Measurements from ENCODE around the gene NAT8.
A peak's percentile ranks its signal among the peaks of the same experiment; 100 is the strongest.
"Not testable (repeated sequence)": the region's sequence is repeated elsewhere in the genome, so short reads cannot be mapped to it uniquely, and the experiment has no call there.

The NAT8 gene, protein sequence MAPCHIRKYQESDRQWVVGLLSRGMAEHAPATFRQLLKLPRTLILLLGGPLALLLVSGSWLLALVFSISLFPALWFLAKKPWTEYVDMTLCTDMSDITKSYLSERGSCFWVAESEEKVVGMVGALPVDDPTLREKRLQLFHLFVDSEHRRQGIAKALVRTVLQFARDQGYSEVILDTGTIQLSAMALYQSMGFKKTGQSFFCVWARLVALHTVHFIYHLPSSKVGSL

GRCh38 chr2:73642338-73643018 is at the start of gene NAT8:
Gene NAT8 (minus strand): TSS chr2:73642422. CDS start chr2:73641628, 794 bp downstream.
- H3K36me3 Mint-ChIP-seq, result peaks cover 2% of the 10 kb centered on the region
- H3K9me3 Mint-ChIP-seq, result peaks cover 1% of the 10 kb centered on the region
- DNase-seq (ENCODE audit: low spot score in 2 of 2), result no peak

GRCh38 chr2:73690372-73691088 is 48.3 kb upstream of the NAT8 start:
- not testable (repeated sequence) for H3K4me3 Mint-ChIP-seq, H3K36me3 Mint-ChIP-seq, H3K27me3 Mint-ChIP-seq, H3K27ac Mint-ChIP-seq, H3K4me1 Mint-ChIP-seq, H3K9me3 Mint-ChIP-seq
- DNase-seq (ENCODE audit: low spot score in 2 of 2) (peak in 1 of 2 donors; percentile 7), ATAC-seq (ENCODE audit: low read depth) (peak; percentile 73)

More at GRCh38 chr2:73642338-73643018, at the start of gene NAT8:
- no peaks in the 10 kb centered on the region for H3K4me1 Mint-ChIP-seq
- ATAC-seq (ENCODE audit: low read depth), result no peak
- H3K27me3 Mint-ChIP-seq, result peaks cover 11% of the 10 kb centered on the region
- H3K4me3 Mint-ChIP-seq, result no peak within 1 kb of the TSS
- H3K27ac Mint-ChIP-seq, result no peak within 1 kb of the TSS

- not testable (repeated sequence) for H3K27me3 Mint-ChIP-seq; H3K9me3 Mint-ChIP-seq; H3K27ac Mint-ChIP-seq; DNase-seq (ENCODE audit: low spot score in 2 of 2); H3K4me3 Mint-ChIP-seq; H3K36me3 Mint-ChIP-seq; H3K4me1 Mint-ChIP-seq; ATAC-seq (ENCODE audit: low read depth)
Observed at GRCh38 chr2:73688494-73688893, 46.3 kb upstream of the NAT8 start.

GRCh38 chr2:73685764-73686438 is 43.7 kb upstream of the NAT8 start:
- Mint-ChIP-seq H3K9me3 (peaks cover 4% of the 10 kb centered on the region), H3K27me3 (peaks cover 14% of the 10 kb centered on the region), H3K4me1 (no peaks in the 10 kb centered on the region), H3K27ac (no peak overlapping the region), H3K4me3 (no peak overlapping the region), H3K36me3 (no peaks in the 10 kb centered on the region)
- ATAC-seq (ENCODE audit: low read depth), result no peak
- DNase-seq (ENCODE audit: low spot score in 2 of 2), result no peak

- H3K27ac Mint-ChIP-seq; H3K36me3 Mint-ChIP-seq; H3K4me1 Mint-ChIP-seq; ATAC-seq (ENCODE audit: low read depth); DNase-seq (ENCODE audit: low spot score in 2 of 2); H3K9me3 Mint-ChIP-seq; H3K4me3 Mint-ChIP-seq: not testable (repeated sequence)
- H3K27me3 Mint-ChIP-seq, result peaks cover 14% of the 10 kb centered on the region
Observed at GRCh38 chr2:73684905-73685304, 42.7 kb upstream of the NAT8 start.

- not testable (repeated sequence) for DNase-seq (ENCODE audit: low spot score in 2 of 2); H3K4me3 Mint-ChIP-seq; ATAC-seq (ENCODE audit: low read depth); H3K9me3 Mint-ChIP-seq; H3K36me3 Mint-ChIP-seq; H3K4me1 Mint-ChIP-seq; H3K27ac Mint-ChIP-seq
- H3K27me3 Mint-ChIP-seq, result peaks cover 18% of the 10 kb centered on the region
Observed at GRCh38 chr2:73684325-73684724, 42.1 kb upstream of the NAT8 start.

- not testable (repeated sequence) for H3K4me3 Mint-ChIP-seq; DNase-seq (ENCODE audit: low spot score in 2 of 2); ATAC-seq (ENCODE audit: low read depth); H3K27ac Mint-ChIP-seq; H3K9me3 Mint-ChIP-seq; H3K4me1 Mint-ChIP-seq; H3K36me3 Mint-ChIP-seq
- peaks cover 15% of the 10 kb centered on the region for H3K27me3 Mint-ChIP-seq
Observed at GRCh38 chr2:73679951-73680571, 37.8 kb upstream of the NAT8 start.

- not testable (repeated sequence) for H3K36me3 Mint-ChIP-seq; ATAC-seq (ENCODE audit: low read depth); H3K27ac Mint-ChIP-seq; H3K4me3 Mint-ChIP-seq; H3K4me1 Mint-ChIP-seq; H3K9me3 Mint-ChIP-seq; DNase-seq (ENCODE audit: low spot score in 2 of 2)
- H3K27me3 Mint-ChIP-seq, result peaks cover 15% of the 10 kb centered on the region
Observed at GRCh38 chr2:73679237-73679636, 37.0 kb upstream of the NAT8 start.

DNA sequence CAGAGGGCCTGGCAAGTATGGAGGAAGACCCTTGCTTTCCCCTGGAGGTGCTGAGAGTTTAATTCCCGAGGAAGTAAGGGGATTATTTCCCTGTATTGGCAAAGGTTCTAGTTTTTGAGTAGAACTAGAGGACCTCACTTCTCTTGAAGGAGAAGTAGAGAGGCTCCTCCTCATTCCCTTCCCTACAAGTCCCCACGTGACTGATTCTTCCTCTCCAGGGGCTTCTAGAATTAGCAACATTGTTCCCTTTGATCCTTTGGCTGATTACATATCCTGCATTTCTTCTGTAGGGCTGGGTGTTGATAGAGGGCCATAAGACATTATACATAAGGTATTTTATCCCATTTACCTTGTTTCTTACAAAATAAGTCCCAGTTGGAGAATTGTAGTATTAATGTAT is 35.8 kb upstream of the NAT8 start:
- not testable (repeated sequence) for H3K4me1 Mint-ChIP-seq; H3K27ac Mint-ChIP-seq; H3K36me3 Mint-ChIP-seq; ATAC-seq (ENCODE audit: low read depth); H3K4me3 Mint-ChIP-seq; H3K9me3 Mint-ChIP-seq; H3K27me3 Mint-ChIP-seq; DNase-seq (ENCODE audit: low spot score in 2 of 2)

GRCh38 chr2:73676211-73676610 is 34.0 kb upstream of the NAT8 start:
- H3K4me3 Mint-ChIP-seq, H3K9me3 Mint-ChIP-seq, H3K4me1 Mint-ChIP-seq: not testable (repeated sequence)

GRCh38 chr2:73674696-73675157 is 32.5 kb upstream of the NAT8 start:
- DNase-seq (ENCODE audit: low spot score in 2 of 2); H3K9me3 Mint-ChIP-seq; H3K4me3 Mint-ChIP-seq; H3K36me3 Mint-ChIP-seq; H3K4me1 Mint-ChIP-seq; H3K27ac Mint-ChIP-seq; ATAC-seq (ENCODE audit: low read depth): not testable (repeated sequence)
- peaks cover 12% of the 10 kb centered on the region for H3K27me3 Mint-ChIP-seq

More at GRCh38 chr2:73676211-73676610, 34.0 kb upstream of the NAT8 start:
- H3K27me3 Mint-ChIP-seq, result peaks cover 12% of the 10 kb centered on the region
- ATAC-seq (ENCODE audit: low read depth); DNase-seq (ENCODE audit: low spot score in 2 of 2); H3K36me3 Mint-ChIP-seq; H3K27ac Mint-ChIP-seq: not testable (repeated sequence)

- peaks cover 12% of the 10 kb centered on the region for H3K27me3 Mint-ChIP-seq
- not testable (repeated sequence) for DNase-seq (ENCODE audit: low spot score in 2 of 2)
Observed at GRCh38 chr2:73669976-73670375, 27.8 kb upstream of the NAT8 start.

DNA sequence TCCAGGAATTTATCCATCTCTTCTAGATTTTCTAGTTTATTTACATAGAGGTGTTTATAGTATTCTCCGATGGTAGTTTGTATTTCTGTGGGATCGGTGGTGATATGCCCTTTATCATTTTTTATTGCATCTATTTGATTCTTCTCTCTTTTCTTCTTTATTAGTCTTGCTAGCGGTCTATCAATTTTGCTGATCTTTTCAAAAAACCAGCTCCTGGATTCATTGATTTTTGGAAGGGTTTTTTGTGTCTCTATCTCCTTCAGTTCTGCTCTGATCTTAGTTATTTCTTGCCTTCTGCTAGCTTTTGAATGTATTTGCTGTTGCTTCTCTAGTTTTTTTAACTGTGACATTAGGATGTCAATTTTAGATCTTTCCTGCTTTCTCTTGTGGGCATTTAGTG is 25.0 kb upstream of the NAT8 start:
- DNase-seq (ENCODE audit: low spot score in 2 of 2); H3K36me3 Mint-ChIP-seq; H3K9me3 Mint-ChIP-seq; H3K4me3 Mint-ChIP-seq; ATAC-seq (ENCODE audit: low read depth); H3K27ac Mint-ChIP-seq; H3K4me1 Mint-ChIP-seq: not testable (repeated sequence)
- H3K27me3 Mint-ChIP-seq, result peaks cover 14% of the 10 kb centered on the region

More at GRCh38 chr2:73669976-73670375, 27.8 kb upstream of the NAT8 start:
- H3K9me3 Mint-ChIP-seq; H3K27ac Mint-ChIP-seq; H3K36me3 Mint-ChIP-seq; ATAC-seq (ENCODE audit: low read depth); H3K4me1 Mint-ChIP-seq; H3K4me3 Mint-ChIP-seq: not testable (repeated sequence)

Measured in memory B cell (primary cell).